ENCODE data around the gene PDHX.
"Not testable (repeated sequence)": the region's sequence is repeated elsewhere in the genome, so short reads cannot be mapped to it uniquely, and the experiment has no call there.

Gene PDHX

GRCh38 chr11:34916015-34916842, at the start of gene PDHX, which contains the start of gene APIP:
Gene PDHX (plus strand): TSS chr11:34916618. CDS start chr11:34916656, 38 bp downstream.
Gene APIP (minus strand): TSS chr11:34916379. CDS start chr11:34916284, 95 bp downstream.
- peak; percentile 99 for DNase-seq

GRCh38 chr11:34869425-34869824, 47.0 kb upstream of the PDHX start:
- peak; percentile 2 for DNase-seq

- DNase-seq, result no peak
Measured at GRCh38 chr11:34870548-34871196, 45.7 kb upstream of the PDHX start.

GRCh38 chr11:34874202-34874601, 42.2 kb upstream of the PDHX start:
- no peak for DNase-seq

- no peak for DNase-seq
Measured at GRCh38 chr11:34877375-34877975, 38.9 kb upstream of the PDHX start.

- no peak for DNase-seq
Measured at GRCh38 chr11:34881900-34882299, 34.5 kb upstream of the PDHX start.

- no peak for DNase-seq
Measured at GRCh38 chr11:34886609-34887008, 29.8 kb upstream of the PDHX start.

- no peak for DNase-seq
Measured at GRCh38 chr11:34887260-34887659, 29.2 kb upstream of the PDHX start.

GRCh38 chr11:34890089-34890488, 26.3 kb upstream of the PDHX start:
- DNase-seq, result no peak

GRCh38 chr11:34890812-34891211, 25.6 kb upstream of the PDHX start:
- DNase-seq, result peak; percentile 27

- DNase-seq, result no peak
Measured at GRCh38 chr11:34891611-34892010, 24.8 kb upstream of the PDHX start.

- DNase-seq, result no peak
Measured at GRCh38 chr11:34893416-34893815, 23.0 kb upstream of the PDHX start.

GRCh38 chr11:34896191-34896590, 20.2 kb upstream of the PDHX start:
- not testable (repeated sequence) for DNase-seq

GRCh38 chr11:34897171-34897870, 19.1 kb upstream of the PDHX start:
- DNase-seq, result no peak

GRCh38 chr11:34898474-34898873, 17.9 kb upstream of the PDHX start:
- no peak for DNase-seq

- peak; percentile 30 for DNase-seq
Measured at GRCh38 chr11:34899633-34900016, 16.8 kb upstream of the PDHX start.

- DNase-seq, result no peak
Measured at GRCh38 chr11:34904421-34904955, 11.9 kb upstream of the PDHX start.

GRCh38 chr11:34905666-34906065, 10.8 kb upstream of the PDHX start:
- DNase-seq, result no peak

GRCh38 chr11:34907934-34908593, 8.4 kb upstream of the PDHX start:
- no peak for DNase-seq

- DNase-seq, result no peak
Measured at GRCh38 chr11:34909415-34909814, 7.0 kb upstream of the PDHX start.

- no peak for DNase-seq
Measured at GRCh38 chr11:34909955-34910354, 6.5 kb upstream of the PDHX start.

- no peak for DNase-seq
Measured at GRCh38 chr11:34910817-34911216, 5.6 kb upstream of the PDHX start.
